ENCODE results near the gene AMBRA1.

GRCh38 chr11:46372086-46372485 is 221.7 kb downstream of the AMBRA1 start:
- TF ChIP-seq EP300 (IDR thresholded peaks at IDR 0.05) = no peak
- TF ChIP-seq CTCF (IDR thresholded peaks at IDR 0.05) = no peak
- no peak for TF ChIP-seq POLR2AphosphoS5 (IDR thresholded peaks at IDR 0.05)
- no peak for TF ChIP-seq POLR2A (IDR thresholded peaks at IDR 0.05)
